DOHH2 (cell line): ENCODE measurements around the gene ZNF214.

Source experiments
- H3F3A ChIP-seq: fragments of 200-600 bp; sonication (generic), shearing (Covaris generic); 2 replicates; pipeline ENCODE4 v1.6.0; 2016; ENCODE audit warnings: antibody characterized with exemption, mild to moderate bottlenecking; ENCODE audit not compliant: control insufficient read depth, insufficient read depth
- H3K27ac ChIP-seq: fragments of 200-600 bp; sonication (generic); 2 replicates; pipeline ENCODE4 v1.5.1; 2014; ENCODE audit warnings: low read depth, mild to moderate bottlenecking, low read length, moderate library complexity
- H3K27me3 ChIP-seq: fragments of 200-600 bp; sonication (generic); 2 replicates; pipeline ENCODE4 v1.6.1; 2014; ENCODE audit warnings: mild to moderate bottlenecking, low read length, mixed read lengths; ENCODE audit not compliant: control insufficient read depth
- H3K36me3 ChIP-seq: fragments of 200-600 bp; sonication (generic); 2 replicates; pipeline ENCODE4 v1.6.1; 2014; ENCODE audit warnings: mild to moderate bottlenecking, low read length, moderate library complexity, mixed read lengths; ENCODE audit not compliant: control insufficient read depth
- H3K4me1 ChIP-seq: fragments of 200-600 bp; sonication (generic); 2 replicates; pipeline ENCODE4 v1.6.1; 2014; ENCODE audit warnings: mild to moderate bottlenecking, low read length, mixed read lengths; ENCODE audit not compliant: control insufficient read depth
- H3K4me2 ChIP-seq: fragments of 200-600 bp; sonication (generic); 2 replicates; pipeline ENCODE4 v1.6.0; 2014; ENCODE audit warnings: mild to moderate bottlenecking, low read length, moderate library complexity
- H3K4me3 ChIP-seq: fragments of 200-600 bp; sonication (generic); 2 replicates; pipeline ENCODE4 v1.5.1; 2014; ENCODE audit warnings: mild to moderate bottlenecking, low read length, mixed read lengths
- H3K79me2 ChIP-seq: fragments of 200-600 bp; sonication (generic); 2 replicates; pipeline ENCODE4 v1.6.1; 2014; ENCODE audit warnings: mild to moderate bottlenecking, low read length, mixed read lengths; ENCODE audit not compliant: control insufficient read depth
- H3K9me2 ChIP-seq: fragments of 200-600 bp; sonication (generic); replicated peaks from 2 replicates; pipeline ENCODE4 v1.6.1; 2014; ENCODE audit warnings: mild to moderate bottlenecking, low read length, mixed read lengths; ENCODE audit not compliant: control insufficient read depth
- H3K9me3 ChIP-seq: fragments of 200-600 bp; sonication (generic); 2 replicates; pipeline ENCODE4 v1.6.1; 2014; ENCODE audit warnings: antibody characterized with exemption, low read length, mixed read lengths; ENCODE audit not compliant: control insufficient read depth, insufficient read depth
- H4K20me1 ChIP-seq: fragments of 200-600 bp; sonication (generic); 2 replicates; pipeline ENCODE4 v1.6.0; 2014; ENCODE audit warnings: low read depth, mild to moderate bottlenecking, antibody characterized with exemption, low read length, moderate library complexity; ENCODE audit not compliant: control insufficient read depth, insufficient read depth
- CTCF ChIP-seq: fragments of 200-600 bp; sonication (generic); IDR thresholded peaks from one replicate; pipeline ENCODE4 v1.5.1; 2014; ENCODE audit warnings: antibody characterized with exemption, mild to moderate bottlenecking, low read depth, low read length; ENCODE audit not compliant: poor library complexity, severe bottlenecking
- EZH2phosphoT487 ChIP-seq: fragments of 200-600 bp; sonication (generic); IDR thresholded peaks from 2 replicates; pipeline ENCODE4 v1.6.1; 2017; ENCODE audit warnings: borderline replicate concordance, mild to moderate bottlenecking, antibody characterized with exemption, low read length, moderate library complexity, mixed read lengths

ZNF214 gene

GRCh38 chr11:6995703-6996102 lies 24.4 kb downstream of the ZNF214 start:
- Histone ChIP-seq H3K79me2 (no peaks in the 10 kb centered on the region), H3K36me3 (no peaks in the 10 kb centered on the region), H4K20me1 (no peaks in the 10 kb centered on the region), H3K27ac (no peak overlapping the region), H3K9me2 (no peaks in the 10 kb centered on the region), H3K4me1 (peaks cover 30% of the 10 kb centered on the region), H3K4me2 (no peak overlapping the region), H3K27me3 (no peaks in the 10 kb centered on the region), H3K4me3 (no peak overlapping the region), H3F3A (no peaks in the 10 kb centered on the region), H3K9me3 (no peaks in the 10 kb centered on the region)
- TF ChIP-seq EZH2phosphoT487, result no peak
- TF ChIP-seq CTCF, result no peak

GRCh38 chr11:6992457-6993417 lies 27.4 kb downstream of the ZNF214 start:
- Histone ChIP-seq H3K27ac (no peak overlapping the region), H3K36me3 (no peaks in the 10 kb centered on the region), H3K4me3 (no peak overlapping the region)

GRCh38 chr11:6992026-6992425 lies 28.1 kb downstream of the ZNF214 start:
- Histone ChIP-seq H3K4me3 (no peak overlapping the region), H3K79me2 (no peaks in the 10 kb centered on the region), H4K20me1 (no peaks in the 10 kb centered on the region), H3F3A (no peaks in the 10 kb centered on the region), H3K9me3 (no peaks in the 10 kb centered on the region), H3K36me3 (no peaks in the 10 kb centered on the region), H3K27me3 (no peaks in the 10 kb centered on the region), H3K9me2 (no peaks in the 10 kb centered on the region), H3K27ac (no peak overlapping the region), H3K4me1 (peaks cover 21% of the 10 kb centered on the region), H3K4me2 (no peak overlapping the region)
- TF ChIP-seq CTCF, result no peak
- TF ChIP-seq EZH2phosphoT487, result no peak

More at GRCh38 chr11:6992457-6993417, 27.4 kb downstream of the ZNF214 start:
- Histone ChIP-seq H3K9me2 (no peaks in the 10 kb centered on the region), H3K4me2 (peak overlapping the region; percentile 33; the same call in 1 of the 2 replicates), H3K4me1 (peaks cover 28% of the 10 kb centered on the region), H3F3A (no peaks in the 10 kb centered on the region), H4K20me1 (no peaks in the 10 kb centered on the region), H3K79me2 (no peaks in the 10 kb centered on the region), H3K9me3 (no peaks in the 10 kb centered on the region), H3K27me3 (no peaks in the 10 kb centered on the region)
- TF ChIP-seq CTCF, result no peak
- no peak for TF ChIP-seq EZH2phosphoT487
